Liver (tissue), 9 donors: Measurements from ENCODE around the gene TNFSF12. TPM values are rescaled to one million over a fixed set of nuclear protein-coding genes. Genes with fewer than 3 reads are reported as not detected.

Experiments
- DNase-seq: peaks from one replicate; pipeline ENCODE4 v3.0.0-alpha.2; 2017; ENCODE audit warnings: low spot score
- H3K27ac ChIP-seq, 2 donors: one replicate each; pipeline ENCODE4 v1.7.0; 2013; ENCODE audit warnings: inconsistent platforms in 2 of 2, low read length in 2 of 2, control low read depth in 1 of 2, low read depth in 1 of 2, mild to moderate bottlenecking in 1 of 2
- H3K27me3 ChIP-seq, 4 donors: one replicate each; pipeline versions ENCODE4 v1.6.1 to v1.7.0; 2013; ENCODE audit warnings: low read length in 3 of 4, inconsistent platforms in 1 of 4, mild to moderate bottlenecking in 1 of 4, moderate library complexity in 1 of 4; ENCODE audit not compliant: control insufficient read depth in 4 of 4, insufficient read depth in 4 of 4
- H3K36me3 ChIP-seq, 4 donors: one replicate each; pipeline versions ENCODE4 v1.6.1 to v1.7.0; 2013; ENCODE audit warnings: low read length in 3 of 4, mild to moderate bottlenecking in 3 of 4, low read depth in 1 of 4, moderate library complexity in 1 of 4; ENCODE audit not compliant: control insufficient read depth in 4 of 4, insufficient read depth in 3 of 4
- H3K4me1 ChIP-seq, 4 donors: one replicate each; pipeline versions ENCODE4 v1.6.1 to v1.7.0; 2013; ENCODE audit warnings: low read length in 3 of 4, mild to moderate bottlenecking in 3 of 4, moderate library complexity in 1 of 4; ENCODE audit not compliant: control insufficient read depth in 4 of 4, insufficient read depth in 4 of 4
- H3K4me3 ChIP-seq, 3 donors: one replicate each; pipeline versions ENCODE4 v1.6.1 to v1.7.0; 2013; ENCODE audit warnings: low read length in 3 of 3, control low read depth in 1 of 3, low read depth in 1 of 3, mild to moderate bottlenecking in 1 of 3
- H3K9ac ChIP-seq, 2 donors: one replicate each; pipeline ENCODE4 v1.7.0; 2013; ENCODE audit warnings: low read length in 2 of 2, mild to moderate bottlenecking in 2 of 2, moderate library complexity in 2 of 2, control low read depth in 1 of 2, low read depth in 1 of 2
- H3K9me3 ChIP-seq, 4 donors: one replicate each; pipeline versions ENCODE4 v1.6.1 to v1.7.0; 2013; ENCODE audit warnings: low read length in 3 of 4; ENCODE audit not compliant: control insufficient read depth in 4 of 4
- FOXA1 ChIP-seq: IDR thresholded peaks from 2 replicates; pipeline ENCODE4 v1.6.1; 2016; ENCODE audit warnings: antibody characterized with exemption
- GABPA ChIP-seq, 2 donors: IDR thresholded peaks in 1 of 2; conservative IDR thresholded peaks in 1 of 2; 2 replicates each; pipeline ENCODE4 v1.6.1; 2016; ENCODE audit warnings: antibody characterized with exemption in 2 of 2, mild to moderate bottlenecking in 1 of 2, moderate library complexity in 1 of 2
- HNF4A ChIP-seq, 2 donors: conservative IDR thresholded peaks; 2 replicates each; pipeline ENCODE4 v1.6.1; 2016; ENCODE audit warnings: antibody characterized with exemption in 2 of 2, mild to moderate bottlenecking in 2 of 2
- HNF4G ChIP-seq: IDR thresholded peaks from 2 replicates; pipeline ENCODE4 v1.6.1; 2016; ENCODE audit warnings: antibody characterized with exemption
- NR2F2 ChIP-seq: IDR thresholded peaks from 2 replicates; pipeline ENCODE4 v1.6.1; 2016; ENCODE audit warnings: antibody characterized with exemption
- RAD21 ChIP-seq, 2 donors: IDR thresholded peaks; 2 replicates each; pipeline ENCODE4 v1.6.1; 2016; ENCODE audit warnings: antibody characterized with exemption in 2 of 2, mild to moderate bottlenecking in 2 of 2
- RXRA ChIP-seq, 2 donors: IDR thresholded peaks; 2 replicates each; pipeline ENCODE4 v1.6.1; 2017 to 2018; ENCODE audit warnings: antibody characterized with exemption in 2 of 2, mild to moderate bottlenecking in 1 of 2
- SP1 ChIP-seq: IDR thresholded peaks from 2 replicates; pipeline ENCODE4 v1.6.1; 2018; ENCODE audit warnings: antibody characterized with exemption, mild to moderate bottlenecking
- TAF1 ChIP-seq: conservative IDR thresholded peaks from 2 replicates; pipeline ENCODE4 v1.6.1; 2016; ENCODE audit warnings: antibody characterized with exemption, mild to moderate bottlenecking
- WGBS: extraction: QIAGEN DNeasy Blood & Tissue Kit; methylation state at CpG from one replicate; pipeline ENCODE4 v1.1.7; 2013; 5-methylcytosine and 5-hydroxymethylcytosine counted together
- polyA plus RNA-seq, 2 donors: library from polyadenylated mRNA; stranded (reverse) in 1 of 2; unstranded in 1 of 2; fragments of 200-250 nt in 1 of 2; fragments of >200 nt in 1 of 2; fragmentation: Nextera tagmentation in 1 of 2; extraction: Ambion mirVana in 1 of 2; gene quantifications; one replicate each; pipeline versions ENCODE4 v1.2.1 to v1.2.3, GENCODE V29; 2013 to 2015
- total RNA-seq, 2 donors: library from RNA; depleted of rRNA; stranded (reverse); fragments of >200 nt; gene quantifications; one replicate each; pipeline ENCODE4 v1.2.3, GENCODE V29; 2014
- TF ChIP-seq, protein P1 (sequence below): IDR thresholded peaks from 2 replicates; pipeline ENCODE4 v1.6.1; 2016; ENCODE audit warnings: antibody characterized with exemption, mild to moderate bottlenecking
- TF ChIP-seq, protein P2 (sequence below): IDR thresholded peaks from 2 replicates; pipeline ENCODE4 v1.6.1; 2016; ENCODE audit warnings: antibody characterized with exemption
- TF ChIP-seq, protein P3 (sequence below): fragments of 150-350 bp; IDR thresholded peaks from 2 replicates; pipeline ENCODE4 v1.5.1; 2017; ENCODE audit warnings: improper control_type of control experiment, low read depth, low read length; ENCODE audit not compliant: missing input control
- TF ChIP-seq, protein P4 (sequence below): IDR thresholded peaks from 2 replicates; pipeline ENCODE4 v1.6.1; 2016; ENCODE audit warnings: antibody characterized with exemption
- donor health status: healthy.
- donor health status: healthy.
- donor health status: healthy.
- donor health status: healthy.
- donor health status: healthy.

The TNFSF12 gene
- total and polyA plus RNA-seq, 4 donors: 4.2 to 13.1 (median 5.4) TPM

DNA sequence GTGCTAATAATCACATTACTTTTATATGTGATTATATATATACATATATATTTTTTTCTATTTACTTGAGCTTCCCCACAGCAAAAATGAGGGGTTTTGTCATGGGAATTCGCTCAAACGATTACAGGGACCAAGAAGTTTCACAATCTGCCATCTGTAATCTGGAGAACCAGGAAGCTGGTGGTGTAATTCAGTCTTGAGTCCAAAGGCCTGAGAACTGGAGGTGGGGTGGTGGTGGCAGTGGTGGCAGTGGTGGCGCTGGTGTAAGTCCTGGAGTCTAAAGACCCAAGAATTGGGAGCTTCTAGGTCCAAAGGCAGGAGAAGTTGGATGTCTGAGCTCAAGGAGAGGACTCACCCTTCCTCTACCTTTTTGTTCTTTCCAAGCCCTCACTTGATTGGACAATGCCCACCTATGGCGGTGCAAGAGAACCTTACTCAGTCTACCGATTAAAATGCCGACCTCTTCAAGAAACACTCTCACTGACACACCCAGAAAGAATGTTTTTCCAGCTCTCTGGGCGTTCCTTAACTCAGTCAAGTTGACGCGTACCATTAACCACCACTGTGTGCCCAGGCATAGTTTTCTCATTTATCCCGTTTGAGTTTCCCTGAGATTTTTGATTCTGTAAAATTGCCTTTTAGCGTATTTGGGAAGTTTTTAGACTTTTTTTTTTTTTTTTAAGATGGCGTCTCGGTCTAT is 32.8 kb upstream of the TNFSF12 start:
- no peak overlapping the region for H3K27ac ChIP-seq
- no peak for DNase-seq
- H3K27me3 ChIP-seq: no peaks in the 10 kb centered on the region

DNA sequence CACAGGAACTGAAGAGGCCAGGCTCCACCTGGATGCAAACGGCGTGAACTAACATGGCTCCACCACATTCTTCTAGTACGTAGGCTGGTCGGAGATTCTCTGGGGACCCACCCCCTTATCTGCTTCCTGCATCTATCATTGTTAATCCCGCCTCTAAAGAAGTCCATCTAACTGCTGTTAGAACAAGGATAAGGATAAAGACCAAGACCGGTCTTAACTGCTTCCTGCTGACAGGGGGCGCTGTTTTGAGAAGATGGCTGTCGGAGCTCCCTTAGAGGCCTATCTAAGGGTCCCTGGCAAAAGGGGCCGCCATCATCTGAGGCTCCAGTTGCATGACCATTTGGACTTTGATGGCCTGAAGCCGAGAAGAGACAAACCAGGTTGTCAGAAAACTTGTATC is 25.8 kb upstream of the TNFSF12 start:
- Histone ChIP-seq H3K4me1 (no peaks in the 10 kb centered on the region), H3K9me3 (no peaks in the 10 kb centered on the region), H3K27ac (no peak overlapping the region), H3K27me3 (no peaks in the 10 kb centered on the region), H3K4me3 (no peak overlapping the region), H3K9ac (no peak overlapping the region), H3K36me3 (no peaks in the 10 kb centered on the region)
- TF ChIP-seq NR2F2 (no peak), RAD21 (IDR thresholded peaks at IDR 0.05) (peak; percentile 17 to 42), RXRA (IDR thresholded peaks at IDR 0.05) (no peak), SP1 (no peak)
- TF ChIP-seq, protein P1, sequence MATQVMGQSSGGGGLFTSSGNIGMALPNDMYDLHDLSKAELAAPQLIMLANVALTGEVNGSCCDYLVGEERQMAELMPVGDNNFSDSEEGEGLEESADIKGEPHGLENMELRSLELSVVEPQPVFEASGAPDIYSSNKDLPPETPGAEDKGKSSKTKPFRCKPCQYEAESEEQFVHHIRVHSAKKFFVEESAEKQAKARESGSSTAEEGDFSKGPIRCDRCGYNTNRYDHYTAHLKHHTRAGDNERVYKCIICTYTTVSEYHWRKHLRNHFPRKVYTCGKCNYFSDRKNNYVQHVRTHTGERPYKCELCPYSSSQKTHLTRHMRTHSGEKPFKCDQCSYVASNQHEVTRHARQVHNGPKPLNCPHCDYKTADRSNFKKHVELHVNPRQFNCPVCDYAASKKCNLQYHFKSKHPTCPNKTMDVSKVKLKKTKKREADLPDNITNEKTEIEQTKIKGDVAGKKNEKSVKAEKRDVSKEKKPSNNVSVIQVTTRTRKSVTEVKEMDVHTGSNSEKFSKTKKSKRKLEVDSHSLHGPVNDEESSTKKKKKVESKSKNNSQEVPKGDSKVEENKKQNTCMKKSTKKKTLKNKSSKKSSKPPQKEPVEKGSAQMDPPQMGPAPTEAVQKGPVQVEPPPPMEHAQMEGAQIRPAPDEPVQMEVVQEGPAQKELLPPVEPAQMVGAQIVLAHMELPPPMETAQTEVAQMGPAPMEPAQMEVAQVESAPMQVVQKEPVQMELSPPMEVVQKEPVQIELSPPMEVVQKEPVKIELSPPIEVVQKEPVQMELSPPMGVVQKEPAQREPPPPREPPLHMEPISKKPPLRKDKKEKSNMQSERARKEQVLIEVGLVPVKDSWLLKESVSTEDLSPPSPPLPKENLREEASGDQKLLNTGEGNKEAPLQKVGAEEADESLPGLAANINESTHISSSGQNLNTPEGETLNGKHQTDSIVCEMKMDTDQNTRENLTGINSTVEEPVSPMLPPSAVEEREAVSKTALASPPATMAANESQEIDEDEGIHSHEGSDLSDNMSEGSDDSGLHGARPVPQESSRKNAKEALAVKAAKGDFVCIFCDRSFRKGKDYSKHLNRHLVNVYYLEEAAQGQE: no peak
- TF ChIP-seq, protein P2, sequence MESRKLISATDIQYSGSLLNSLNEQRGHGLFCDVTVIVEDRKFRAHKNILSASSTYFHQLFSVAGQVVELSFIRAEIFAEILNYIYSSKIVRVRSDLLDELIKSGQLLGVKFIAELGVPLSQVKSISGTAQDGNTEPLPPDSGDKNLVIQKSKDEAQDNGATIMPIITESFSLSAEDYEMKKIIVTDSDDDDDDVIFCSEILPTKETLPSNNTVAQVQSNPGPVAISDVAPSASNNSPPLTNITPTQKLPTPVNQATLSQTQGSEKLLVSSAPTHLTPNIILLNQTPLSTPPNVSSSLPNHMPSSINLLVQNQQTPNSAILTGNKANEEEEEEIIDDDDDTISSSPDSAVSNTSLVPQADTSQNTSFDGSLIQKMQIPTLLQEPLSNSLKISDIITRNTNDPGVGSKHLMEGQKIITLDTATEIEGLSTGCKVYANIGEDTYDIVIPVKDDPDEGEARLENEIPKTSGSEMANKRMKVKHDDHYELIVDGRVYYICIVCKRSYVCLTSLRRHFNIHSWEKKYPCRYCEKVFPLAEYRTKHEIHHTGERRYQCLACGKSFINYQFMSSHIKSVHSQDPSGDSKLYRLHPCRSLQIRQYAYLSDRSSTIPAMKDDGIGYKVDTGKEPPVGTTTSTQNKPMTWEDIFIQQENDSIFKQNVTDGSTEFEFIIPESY: no peak
- TF ChIP-seq, protein P3, sequence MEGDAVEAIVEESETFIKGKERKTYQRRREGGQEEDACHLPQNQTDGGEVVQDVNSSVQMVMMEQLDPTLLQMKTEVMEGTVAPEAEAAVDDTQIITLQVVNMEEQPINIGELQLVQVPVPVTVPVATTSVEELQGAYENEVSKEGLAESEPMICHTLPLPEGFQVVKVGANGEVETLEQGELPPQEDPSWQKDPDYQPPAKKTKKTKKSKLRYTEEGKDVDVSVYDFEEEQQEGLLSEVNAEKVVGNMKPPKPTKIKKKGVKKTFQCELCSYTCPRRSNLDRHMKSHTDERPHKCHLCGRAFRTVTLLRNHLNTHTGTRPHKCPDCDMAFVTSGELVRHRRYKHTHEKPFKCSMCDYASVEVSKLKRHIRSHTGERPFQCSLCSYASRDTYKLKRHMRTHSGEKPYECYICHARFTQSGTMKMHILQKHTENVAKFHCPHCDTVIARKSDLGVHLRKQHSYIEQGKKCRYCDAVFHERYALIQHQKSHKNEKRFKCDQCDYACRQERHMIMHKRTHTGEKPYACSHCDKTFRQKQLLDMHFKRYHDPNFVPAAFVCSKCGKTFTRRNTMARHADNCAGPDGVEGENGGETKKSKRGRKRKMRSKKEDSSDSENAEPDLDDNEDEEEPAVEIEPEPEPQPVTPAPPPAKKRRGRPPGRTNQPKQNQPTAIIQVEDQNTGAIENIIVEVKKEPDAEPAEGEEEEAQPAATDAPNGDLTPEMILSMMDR: peak; percentile 37
- no peak for DNase-seq
- 56% methylated on average over 10 of the region's 10 CpGs for WGBS

More for the DNA sequence above, 32.8 kb upstream of the TNFSF12 start:
- Histone ChIP-seq H3K9me3 (no peaks in the 10 kb centered on the region), H3K36me3 (peaks cover 5 to 31% (median 24%) of the 10 kb centered on the region in 4 donors), H3K4me3 (no peak overlapping the region), H3K4me1 (peaks cover 0 to 5% (median 1%) of the 10 kb centered on the region in 4 donors), H3K9ac (no peak overlapping the region)
- TF ChIP-seq HNF4G: no peak
- no peak for TF ChIP-seq GABPA (IDR thresholded peaks at IDR 0.05 in 1 of 2, conservative IDR thresholded peaks at IDR 0.05 in 1 of 2)
- peak in 1 of 2 donors; percentile 10 for TF ChIP-seq RAD21 (IDR thresholded peaks at IDR 0.05)
- TF ChIP-seq, protein P4, sequence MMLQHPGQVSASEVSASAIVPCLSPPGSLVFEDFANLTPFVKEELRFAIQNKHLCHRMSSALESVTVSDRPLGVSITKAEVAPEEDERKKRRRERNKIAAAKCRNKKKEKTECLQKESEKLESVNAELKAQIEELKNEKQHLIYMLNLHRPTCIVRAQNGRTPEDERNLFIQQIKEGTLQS: no peak
- TF ChIP-seq TAF1: no peak
- TF ChIP-seq, protein P1: no peak
- peak; percentile 43 for TF ChIP-seq HNF4A (conservative IDR thresholded peaks at IDR 0.05)
- TF ChIP-seq FOXA1: no peak
- no peak for TF ChIP-seq NR2F2
- 81% methylated on average over 13 of the region's 13 CpGs for WGBS
